ENCODE data around the gene KCNA3.
"Not testable (repeated sequence)": the region's sequence is repeated elsewhere in the genome, so short reads cannot be mapped to it uniquely, and the experiment has no call there.

KCNA3 gene

GRCh38 chr1:110680036-110680735, 5.4 kb upstream of the KCNA3 start:
- DNase-seq (ENCODE audit: low read depth): no peak

GRCh38 chr1:110677526-110677925, 2.8 kb upstream of the KCNA3 start:
- DNase-seq (ENCODE audit: low read depth): no peak

DNA sequence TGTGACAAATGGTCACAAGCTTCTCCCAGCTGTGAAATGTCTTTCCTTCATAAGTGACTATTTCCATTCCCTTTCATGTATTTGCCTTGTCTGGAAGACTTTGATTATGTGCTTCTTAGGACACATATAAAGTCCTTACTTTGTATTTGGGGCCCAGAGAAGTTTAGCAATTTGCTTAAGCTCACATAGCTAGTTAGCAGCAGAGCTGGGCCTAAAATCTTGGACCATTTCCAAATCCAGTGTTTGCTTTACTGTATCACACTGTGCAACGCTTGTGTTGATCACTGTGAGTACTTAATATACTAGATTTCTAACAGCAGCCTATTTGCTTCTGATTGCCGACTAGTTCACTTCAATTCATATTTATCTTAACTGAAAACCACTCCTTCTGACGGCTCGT, 2.2 kb upstream of the KCNA3 start:
- no peak for DNase-seq (ENCODE audit: low read depth)

- DNase-seq (ENCODE audit: low read depth): no peak
Measured at GRCh38 chr1:110675060-110675791, 486 bp upstream of the KCNA3 start.

DNA sequence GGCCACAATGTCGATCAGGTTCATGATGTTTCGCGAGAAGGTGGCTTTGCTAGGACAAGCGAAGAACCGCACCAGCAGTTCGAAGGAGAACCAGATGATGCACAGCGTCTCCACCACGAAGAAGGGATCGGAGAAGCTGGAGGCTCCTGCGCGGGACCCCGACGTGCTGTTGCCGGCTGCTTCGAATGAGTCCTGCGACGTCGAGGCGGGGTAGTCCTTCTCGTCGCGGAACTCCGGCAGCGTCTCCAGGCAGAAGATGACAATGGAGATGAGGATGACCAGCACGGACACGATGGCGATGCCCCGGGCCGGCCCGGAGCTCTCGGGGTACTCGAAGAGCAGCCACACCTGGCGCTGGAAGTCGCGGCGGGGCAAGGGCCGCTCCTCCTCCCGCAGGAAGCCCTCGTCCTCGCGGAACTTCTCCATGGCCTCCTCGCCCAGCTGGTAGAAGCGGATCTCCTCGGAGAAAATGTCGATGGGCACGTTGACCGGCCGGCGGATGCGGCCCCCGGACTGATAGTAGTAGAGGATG, 869 bp downstream of the KCNA3 start:
- no peak for DNase-seq (ENCODE audit: low read depth)

GRCh38 chr1:110673197-110673701, 1.5 kb downstream of the KCNA3 start:
- DNase-seq (ENCODE audit: low read depth): no peak

- DNase-seq (ENCODE audit: low read depth): no peak
Measured at GRCh38 chr1:110672753-110673108, 2.0 kb downstream of the KCNA3 start.

GRCh38 chr1:110672001-110672752, 2.6 kb downstream of the KCNA3 start:
- DNase-seq (ENCODE audit: low read depth): no peak

GRCh38 chr1:110671361-110671760, 3.4 kb downstream of the KCNA3 start:
- DNase-seq (ENCODE audit: low read depth): no peak

DNA sequence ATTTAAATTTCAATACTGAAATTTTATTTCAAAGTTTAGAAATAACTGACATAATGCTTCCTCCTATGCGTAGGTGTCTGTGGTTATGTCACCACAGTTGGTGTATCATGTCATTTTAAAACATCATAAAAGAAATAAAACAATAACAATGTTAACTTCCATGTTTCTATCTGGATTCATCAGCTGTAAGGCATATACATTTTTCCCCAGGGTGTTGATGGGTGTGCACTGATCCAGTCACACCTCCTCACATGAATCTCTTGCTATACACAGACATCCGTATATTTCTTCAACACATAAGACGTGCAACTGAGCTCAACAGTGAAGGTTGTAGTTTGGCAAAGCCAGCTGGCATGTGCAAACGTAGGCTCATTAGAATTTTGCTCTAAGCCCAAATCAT, 6.2 kb downstream of the KCNA3 start:
- DNase-seq (ENCODE audit: low read depth): no peak

GRCh38 chr1:110667776-110668175, 7.0 kb downstream of the KCNA3 start:
- no peak for DNase-seq (ENCODE audit: low read depth)

DNA sequence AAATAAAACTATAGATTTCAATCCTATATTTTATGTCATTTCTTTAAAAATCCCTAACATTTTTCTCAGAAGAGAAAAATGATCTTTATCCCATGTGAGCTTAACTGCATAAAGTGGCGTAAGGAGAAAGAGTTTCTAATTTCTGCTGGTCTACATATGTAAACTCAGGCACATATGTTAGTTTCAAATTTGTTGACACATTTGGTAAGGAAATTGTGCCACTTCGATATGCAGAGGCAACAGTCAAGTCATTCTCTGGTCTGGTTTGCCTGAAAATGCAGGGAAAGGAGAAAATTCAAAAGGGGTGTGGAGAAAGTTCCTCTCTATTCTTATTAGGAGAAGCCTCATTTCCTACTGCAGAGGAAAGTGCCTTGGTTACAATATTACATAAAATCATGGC, 11.5 kb downstream of the KCNA3 start:
- no peak for DNase-seq (ENCODE audit: low read depth)

GRCh38 chr1:110659559-110659958, 15.2 kb downstream of the KCNA3 start:
- not testable (repeated sequence) for DNase-seq (ENCODE audit: low read depth)

DNA sequence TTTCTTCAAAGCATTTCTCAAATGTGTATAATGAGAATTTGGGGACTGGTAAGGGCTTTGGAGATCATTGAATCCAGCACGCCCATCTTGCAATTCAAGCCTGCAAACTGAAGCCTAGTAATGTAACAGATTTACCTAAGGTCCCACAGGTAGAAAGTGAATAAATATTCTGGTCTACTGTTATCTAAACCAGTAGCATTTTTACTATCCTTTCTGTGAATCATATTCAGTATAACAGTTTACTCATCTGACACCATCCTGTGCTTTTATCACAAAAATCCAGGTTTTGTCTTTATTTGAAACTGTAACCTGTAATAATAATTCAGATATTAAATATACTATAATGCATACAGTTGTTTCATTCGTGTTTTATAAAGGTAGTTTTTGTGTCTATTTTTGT, 17.4 kb downstream of the KCNA3 start:
- DNase-seq (ENCODE audit: low read depth): no peak

DNA sequence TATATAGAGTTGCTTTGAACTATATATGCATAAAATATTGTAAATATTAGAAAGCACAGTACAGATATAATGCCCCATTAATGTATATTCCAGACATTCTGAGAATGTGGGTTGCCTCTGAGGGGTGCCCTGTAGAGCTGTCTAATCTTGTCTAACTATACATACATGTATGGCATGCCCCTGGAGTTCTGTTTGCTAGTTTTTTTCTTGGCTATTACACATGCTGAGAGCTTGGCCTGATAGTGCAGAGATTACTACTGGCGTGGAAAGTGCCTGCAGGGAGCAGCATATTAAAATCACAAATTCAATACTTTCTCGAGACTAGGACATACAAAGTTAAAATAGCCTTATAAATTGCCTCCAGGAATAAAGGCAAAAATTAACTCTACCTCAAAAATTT, 24.1 kb downstream of the KCNA3 start:
- DNase-seq (ENCODE audit: low read depth): no peak

- no peak for DNase-seq (ENCODE audit: low read depth)
Measured at GRCh38 chr1:110648417-110648816, 26.3 kb downstream of the KCNA3 start.

DNA sequence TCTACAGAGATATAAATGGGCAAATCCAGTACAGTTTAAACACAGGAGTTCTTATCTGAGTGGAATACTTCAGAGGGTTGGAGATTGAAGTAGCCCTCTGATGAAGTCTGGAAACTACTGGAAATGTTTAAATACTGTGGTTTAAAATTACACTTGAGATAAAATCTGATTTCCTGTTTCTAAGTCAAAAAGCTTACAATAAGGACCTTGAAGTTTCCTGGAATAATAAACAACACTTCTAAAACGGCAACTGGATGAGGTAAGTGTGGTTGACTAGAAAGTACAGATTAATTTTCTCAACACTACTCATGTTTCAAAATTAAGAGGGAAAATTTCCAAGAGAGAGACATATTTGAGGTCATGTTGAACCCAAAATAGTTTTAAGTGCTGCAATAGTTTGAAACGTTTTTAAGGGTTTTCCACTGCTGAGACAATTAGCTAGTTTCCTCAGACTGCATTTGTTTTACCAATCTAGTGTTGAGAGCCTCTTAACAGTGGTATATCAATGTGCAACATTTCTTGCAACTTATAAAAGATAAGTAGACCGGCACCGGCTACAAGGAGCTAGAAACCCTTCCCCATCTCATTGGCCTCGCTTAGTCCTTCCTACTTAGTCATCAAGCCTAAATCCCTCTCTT, 27.4 kb downstream of the KCNA3 start:
- no peak for DNase-seq (ENCODE audit: low read depth)

GRCh38 chr1:110645821-110646735, 28.7 kb downstream of the KCNA3 start:
- DNase-seq (ENCODE audit: low read depth): no peak

GRCh38 chr1:110645211-110645610, 29.5 kb downstream of the KCNA3 start:
- no peak for DNase-seq (ENCODE audit: low read depth)

DNA sequence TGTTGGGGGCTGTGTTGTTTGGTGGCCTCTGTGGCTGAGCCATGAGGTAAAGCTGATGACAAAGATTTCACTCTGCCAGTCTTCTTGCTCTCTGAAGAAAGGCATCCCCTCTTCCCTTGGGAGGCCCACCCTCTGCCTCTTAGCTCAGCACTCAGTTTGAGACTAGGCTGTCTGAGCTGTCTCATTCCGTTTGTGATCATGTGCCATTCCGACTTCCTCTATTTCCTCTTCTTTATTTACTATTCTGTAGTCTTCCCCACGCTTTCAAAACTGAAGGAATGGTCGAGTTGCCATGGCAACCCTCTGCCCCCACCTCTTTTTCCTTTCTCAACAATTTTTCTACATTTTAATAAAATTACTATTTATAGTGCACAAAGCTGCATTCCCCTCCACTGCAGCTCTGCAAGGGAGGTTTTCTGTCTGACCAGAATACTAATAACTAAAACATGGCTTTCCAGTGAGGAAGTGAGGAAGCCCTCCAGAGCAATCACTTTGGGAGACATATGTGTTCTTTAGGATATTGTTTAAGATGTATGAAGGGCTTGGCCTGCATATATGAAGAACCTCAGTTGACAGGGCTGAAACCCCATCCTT, 30.8 kb downstream of the KCNA3 start:
- DNase-seq (ENCODE audit: low read depth): no peak

All from stimulated activated CD8-positive, alpha-beta memory T cell treated with anti-CD3 and anti-CD28 coated beads, Interleukin-15, amount 100 ng/mL, for 24 hours (primary cell).